ENCODE measurements around the gene CCDC88C.

DNA sequence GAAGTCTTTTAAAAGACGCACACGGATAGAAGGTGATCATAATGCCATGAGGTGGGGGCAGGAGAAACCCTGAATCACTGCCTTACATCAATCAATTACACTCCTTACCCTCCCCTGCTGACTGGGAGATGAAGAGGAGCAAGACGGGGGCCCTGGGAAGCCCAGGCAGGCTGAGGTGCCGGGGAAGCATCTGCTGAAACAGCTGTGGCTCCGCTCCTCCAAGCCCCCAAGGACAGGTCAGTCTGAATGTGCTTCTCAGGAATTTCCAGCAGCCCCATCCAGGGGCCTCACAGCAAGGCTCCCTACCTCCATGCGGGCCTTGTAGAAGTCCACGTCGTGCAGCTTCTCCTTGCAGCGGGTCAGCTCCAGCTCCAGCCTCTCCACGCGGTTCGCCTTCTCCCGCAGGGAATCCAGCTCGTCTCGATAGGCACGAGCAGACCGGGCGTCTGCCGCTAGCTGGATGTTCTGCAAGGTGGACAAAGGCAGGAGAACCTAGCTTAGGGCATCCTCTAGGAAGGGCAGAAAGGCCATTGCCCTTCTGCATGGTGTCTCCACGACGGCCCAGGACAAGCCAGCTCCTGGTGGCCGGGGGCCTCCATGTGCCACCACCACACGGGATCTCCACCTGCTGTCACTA is 79.8 kb downstream of the CCDC88C start:
- TF ChIP-seq EZH2 (IDR thresholded peaks at IDR 0.05; ENCODE audit: borderline replicate concordance, low read depth, low read length, severe bottlenecking) (no peak), CTCF (IDR thresholded peaks at IDR 0.05; ENCODE audit: extremely low read depth in 1 of 2, insufficient read depth in 1 of 2, low read depth in 1 of 2, low read length in 2 of 2) (no peak), POLR2A (IDR thresholded peaks at IDR 0.05; ENCODE audit: low read depth, low read length) (no peak), FOS (IDR thresholded peaks at IDR 0.05; ENCODE audit: borderline replicate concordance, insufficient read depth, low read length) (no peak), POLR2AphosphoS5 (IDR thresholded peaks at IDR 0.05; ENCODE audit: insufficient read depth, low read depth, low read length) (no peak), JUN (IDR thresholded peaks at IDR 0.05; ENCODE audit: borderline replicate concordance, insufficient read depth, insufficient read length, low read depth) (no peak), MYC (IDR thresholded peaks at IDR 0.05; ENCODE audit: low read depth, low read length) (no peak), GATA2 (IDR thresholded peaks at IDR 0.05; ENCODE audit: insufficient read depth, insufficient read length, low read depth, low read length) (no peak)
- TF ChIP-seq, protein P1, sequence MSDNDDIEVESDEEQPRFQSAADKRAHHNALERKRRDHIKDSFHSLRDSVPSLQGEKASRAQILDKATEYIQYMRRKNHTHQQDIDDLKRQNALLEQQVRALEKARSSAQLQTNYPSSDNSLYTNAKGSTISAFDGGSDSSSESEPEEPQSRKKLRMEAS (IDR thresholded peaks at IDR 0.05; ENCODE audit: insufficient read depth, insufficient read length) = no peak

All from endothelial cell of umbilical vein (primary cell).